ENCODE data around the gene HUWE1. TPM values are rescaled to one million over a fixed set of nuclear protein-coding genes. Genes with fewer than 3 reads are reported as not detected.

Gene HUWE1
- total and polyA plus RNA-seq, 2 donors (not counting 1 experiment from before 2014, with no cell fraction given) = 52.8 to 146 TPM

DNA sequence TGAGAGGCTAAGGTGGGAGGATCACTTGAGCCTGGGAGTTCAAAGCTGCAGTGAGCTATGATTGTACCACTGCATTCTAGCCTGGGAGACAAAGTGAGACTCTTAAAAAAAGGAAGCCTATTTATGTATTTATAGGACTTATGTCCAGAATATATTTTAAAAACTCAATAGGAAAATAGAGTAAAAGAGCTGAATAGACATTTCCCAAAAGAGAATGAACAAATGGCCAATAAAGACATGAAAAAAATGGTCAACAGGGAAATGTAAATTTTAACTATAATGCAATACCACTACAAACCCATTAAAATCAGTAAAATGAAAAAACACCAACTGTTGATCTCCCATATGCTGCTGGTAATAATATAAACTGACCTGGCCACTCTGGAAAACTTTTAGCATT, 115.0 kb downstream of the HUWE1 start:
- no peaks in the 10 kb centered on the region for H4K20me1 ChIP-seq (ENCODE audit: control insufficient read depth, extremely low read depth, insufficient read depth, low read length)
- H3K4me3 ChIP-seq (replicated peaks in 1 of 4; ENCODE audit: control extremely low read depth in 1 of 4, insufficient read depth in 1 of 4, low read depth in 3 of 4, low read length in 4 of 4) = no peak overlapping the region
- TF ChIP-seq CTCF (conservative IDR thresholded peaks at IDR 0.05 in 1 of 2, IDR thresholded peaks at IDR 0.05 in 1 of 2; ENCODE audit: low read depth in 1 of 2, low read length in 2 of 2) = no peak
- no peak for TF ChIP-seq EZH2 (IDR thresholded peaks at IDR 0.05; ENCODE audit: low read length, missing control alignments)
- H3K9ac ChIP-seq (ENCODE audit: insufficient read depth, low read length) = no peak overlapping the region
- DNase-seq (ENCODE audit: low read depth in 2 of 2) = no peak
- no peak overlapping the region for H2AFZ ChIP-seq (ENCODE audit: low read length)
- peaks cover 5% of the 10 kb centered on the region for H3K36me3 ChIP-seq (ENCODE audit: control insufficient read depth, insufficient read depth, low read length)
- no peak overlapping the region for H3K4me2 ChIP-seq (ENCODE audit: extremely low read depth, insufficient read depth, low read length)
- H3K79me2 ChIP-seq (ENCODE audit: control insufficient read depth, insufficient read depth, low read length) = no peaks in the 10 kb centered on the region
- H3K4me1 ChIP-seq (ENCODE audit: control insufficient read depth, extremely low read depth, insufficient read depth, low read length) = no peaks in the 10 kb centered on the region
- H3K27ac ChIP-seq (ENCODE audit: insufficient read depth, low read length) = no peak overlapping the region
- H3K27me3 ChIP-seq (ENCODE audit: control insufficient read depth, insufficient read depth, low read length) = no peaks in the 10 kb centered on the region
- no peaks in the 10 kb centered on the region for H3K9me3 ChIP-seq (ENCODE audit: control insufficient read depth, insufficient read depth, low read depth, low read length)

- no peak overlapping the region for H3K4me3 ChIP-seq (replicated peaks in 1 of 4; ENCODE audit: control extremely low read depth in 1 of 4, insufficient read depth in 1 of 4, low read depth in 3 of 4, low read length in 4 of 4)
- DNase-seq (ENCODE audit: low read depth in 2 of 2) = no peak
- no peak overlapping the region for H2AFZ ChIP-seq (ENCODE audit: low read length)
- no peak overlapping the region for H3K9ac ChIP-seq (ENCODE audit: insufficient read depth, low read length)
- H3K9me3 ChIP-seq (ENCODE audit: control insufficient read depth, insufficient read depth, low read depth, low read length) = no peaks in the 10 kb centered on the region
- no peak for TF ChIP-seq CTCF (conservative IDR thresholded peaks at IDR 0.05 in 1 of 2, IDR thresholded peaks at IDR 0.05 in 1 of 2; ENCODE audit: low read depth in 1 of 2, low read length in 2 of 2)
- TF ChIP-seq EZH2 (IDR thresholded peaks at IDR 0.05; ENCODE audit: low read length, missing control alignments) = no peak
- no peaks in the 10 kb centered on the region for H4K20me1 ChIP-seq (ENCODE audit: control insufficient read depth, extremely low read depth, insufficient read depth, low read length)
- H3K27ac ChIP-seq (ENCODE audit: insufficient read depth, low read length) = no peak overlapping the region
- no peaks in the 10 kb centered on the region for H3K79me2 ChIP-seq (ENCODE audit: control insufficient read depth, insufficient read depth, low read length)
- H3K36me3 ChIP-seq (ENCODE audit: control insufficient read depth, insufficient read depth, low read length) = peaks cover 16% of the 10 kb centered on the region
- no peak overlapping the region for H3K4me2 ChIP-seq (ENCODE audit: extremely low read depth, insufficient read depth, low read length)
- no peaks in the 10 kb centered on the region for H3K27me3 ChIP-seq (ENCODE audit: control insufficient read depth, insufficient read depth, low read length)
- H3K4me1 ChIP-seq (ENCODE audit: control insufficient read depth, extremely low read depth, insufficient read depth, low read length) = no peaks in the 10 kb centered on the region
Measured at GRCh38 chrX:53563324-53563723, 123.2 kb downstream of the HUWE1 start.

DNA sequence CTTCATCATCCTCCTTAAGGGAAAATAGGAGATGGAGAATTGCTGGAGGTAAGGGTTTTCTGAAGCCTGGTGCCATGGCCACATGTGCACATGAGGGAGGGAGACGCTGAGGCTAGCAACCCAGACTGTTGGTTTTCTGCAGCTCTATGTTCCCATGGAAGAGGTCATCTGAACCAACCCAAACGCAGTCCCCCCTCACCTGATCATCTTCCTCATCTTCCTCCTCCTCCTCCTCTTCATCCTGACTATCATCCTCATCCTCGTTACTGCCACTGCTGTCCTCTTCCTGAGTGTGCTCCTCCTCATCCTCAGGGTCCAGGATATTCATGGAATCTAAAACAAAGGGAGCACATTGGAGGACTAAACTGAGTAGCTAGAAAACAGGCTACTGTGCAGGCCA, 124.6 kb downstream of the HUWE1 start:
- no peaks in the 10 kb centered on the region for H3K9me3 ChIP-seq (ENCODE audit: control insufficient read depth, insufficient read depth, low read depth, low read length)
- H4K20me1 ChIP-seq (ENCODE audit: control insufficient read depth, extremely low read depth, insufficient read depth, low read length) = no peaks in the 10 kb centered on the region
- no peak overlapping the region for H3K9ac ChIP-seq (ENCODE audit: insufficient read depth, low read length)
- no peak overlapping the region for H3K4me2 ChIP-seq (ENCODE audit: extremely low read depth, insufficient read depth, low read length)
- H3K27ac ChIP-seq (ENCODE audit: insufficient read depth, low read length) = no peak overlapping the region
- no peaks in the 10 kb centered on the region for H3K79me2 ChIP-seq (ENCODE audit: control insufficient read depth, insufficient read depth, low read length)
- TF ChIP-seq EZH2 (IDR thresholded peaks at IDR 0.05; ENCODE audit: low read length, missing control alignments) (no peak), CTCF (conservative IDR thresholded peaks at IDR 0.05 in 1 of 2, IDR thresholded peaks at IDR 0.05 in 1 of 2; ENCODE audit: low read depth in 1 of 2, low read length in 2 of 2) (no peak)
- no peak overlapping the region for H3K4me3 ChIP-seq (replicated peaks in 1 of 4; ENCODE audit: control extremely low read depth in 1 of 4, insufficient read depth in 1 of 4, low read depth in 3 of 4, low read length in 4 of 4)
- no peak overlapping the region for H2AFZ ChIP-seq (ENCODE audit: low read length)
- H3K27me3 ChIP-seq (ENCODE audit: control insufficient read depth, insufficient read depth, low read length) = no peaks in the 10 kb centered on the region
- DNase-seq (ENCODE audit: low read depth in 2 of 2) = no peak
- H3K4me1 ChIP-seq (ENCODE audit: control insufficient read depth, extremely low read depth, insufficient read depth, low read length) = no peaks in the 10 kb centered on the region
- peaks cover 16% of the 10 kb centered on the region for H3K36me3 ChIP-seq (ENCODE audit: control insufficient read depth, insufficient read depth, low read length)

Measured in fibroblast of lung (primary cell).